Right lobe of liver (tissue), 6 donors: Measurements from ENCODE around the gene COL9A1. TPM values are rescaled to one million over a fixed set of nuclear protein-coding genes. Genes with fewer than 3 reads are reported as not detected.

Experiments
- ATAC-seq, 4 donors: fragments of 200-7000 bp; cut with Tn5 transposase; one replicate each; pipeline ENCODE4 v1.9.1; 2020; ENCODE audit warnings: mild to moderate bottlenecking in 4 of 4, moderate library complexity in 4 of 4
- DNase-seq, 3 donors: peaks; one replicate each; pipeline ENCODE4 v3.0.0-alpha.2; 2020
- H3K27ac ChIP-seq, 3 donors: fragments of 200-600 bp; one replicate each; pipeline ENCODE4 v1.8.0; 2022
- H3K27me3 ChIP-seq, 2 donors: fragments of 200-600 bp; one replicate each; pipeline ENCODE4 v1.8.0; 2022
- H3K36me3 ChIP-seq, 4 donors: fragments of 200-600 bp; sonication (generic) in 1 of 4; one replicate each; pipeline versions ENCODE4 v1.5.1 to v1.8.0; 2017 to 2022; ENCODE audit warnings: control low read depth in 1 of 4
- H3K4me1 ChIP-seq, 4 donors: fragments of 200-600 bp; sonication (generic) in 1 of 4; one replicate each; pipeline versions ENCODE4 v1.5.1 to v1.8.0; 2017 to 2022; ENCODE audit warnings: control low read depth in 1 of 4
- H3K4me3 ChIP-seq, 3 donors: fragments of 200-600 bp; one replicate each; pipeline ENCODE4 v1.8.0; 2022
- H3K9me3 ChIP-seq, 4 donors: fragments of 200-600 bp; sonication (generic) in 1 of 4; one replicate each; pipeline versions ENCODE4 v1.5.1 to v1.8.0; 2017 to 2022; ENCODE audit warnings: control low read depth in 1 of 4
- CTCF ChIP-seq, 4 donors: fragments of 200-600 bp in 3 of 4; fragments of 450-650 bp in 1 of 4; IDR thresholded peaks; one replicate each; pipeline versions ENCODE4 v1.5.1 to v1.8.0; 2016 to 2022; ENCODE audit warnings: antibody characterized with exemption in 4 of 4, mild to moderate bottlenecking in 2 of 4
- POLR2A ChIP-seq: fragments of 450-650 bp; IDR thresholded peaks from one replicate; pipeline ENCODE4 v1.6.1; 2017; ENCODE audit warnings: antibody characterized with exemption, mild to moderate bottlenecking
- WGBS: methylation state at CpG from one replicate; pipeline ENCODE4 v1.1.6; 2018; ENCODE audit warnings: low coverage, low lambda C conversion rate; ENCODE audit not compliant: insufficient coverage; ENCODE audit errors: missing lambda C conversion rate; 5-methylcytosine and 5-hydroxymethylcytosine counted together
- intact Hi-C, 2 donors: fragments of 100-400 bp; cut with DNase I; formaldehyde crosslinking; loops; one replicate each; pipeline versions ENCODE4 v1.11.2 to v1.14.1; 2022
- total RNA-seq, 6 experiments: library from RNA; depleted of rRNA in 2 of 6; stranded (reverse); fragments of >200 nt in 2 of 6; fragmentation: NEBNext Ultra II Directional in 3 of 6; extraction: Animal tissue kit (Norgen Biotek cat#: 25700) in 3 of 6; gene quantifications; one replicate each; pipeline versions ENCODE4 v1.1.0 to v1.2.4, GENCODE V29; 2016 to 2023
- donor health status: DM: no; HTN: yes; CAD: no.
- donor health status: DM: no; HTN: no; CAD: no.
- donor health status: DM: no; HTN: no; CAD: no.
- donor health status: DM: no; HTN: yes; CAD: no.
- donor health status: DM: no; HTN: yes; CAD: no.

Gene COL9A1
- total RNA-seq, 6 experiments from 2014 or later: 0.11 TPM; not detected in 5

GRCh38 chr6:70180183-70180900 is 122.5 kb downstream of the COL9A1 start:
- no peak overlapping the region for H3K27ac ChIP-seq
- ATAC-seq (no peak), DNase-seq (no peak)
- no peaks in the 10 kb centered on the region for H3K36me3 ChIP-seq
- no peaks in the 10 kb centered on the region for H3K27me3 ChIP-seq
- no peak overlapping the region for H3K4me3 ChIP-seq
- TF ChIP-seq CTCF (IDR thresholded peaks at IDR 0.05) (no peak), POLR2A (no peak)
- intact Hi-C loops: no loop called here
- no peaks in the 10 kb centered on the region for H3K4me1 ChIP-seq
- H3K9me3 ChIP-seq: no peaks in the 10 kb centered on the region
- 40% methylated on average over 1 of the region's 2 CpGs for WGBS

DNA sequence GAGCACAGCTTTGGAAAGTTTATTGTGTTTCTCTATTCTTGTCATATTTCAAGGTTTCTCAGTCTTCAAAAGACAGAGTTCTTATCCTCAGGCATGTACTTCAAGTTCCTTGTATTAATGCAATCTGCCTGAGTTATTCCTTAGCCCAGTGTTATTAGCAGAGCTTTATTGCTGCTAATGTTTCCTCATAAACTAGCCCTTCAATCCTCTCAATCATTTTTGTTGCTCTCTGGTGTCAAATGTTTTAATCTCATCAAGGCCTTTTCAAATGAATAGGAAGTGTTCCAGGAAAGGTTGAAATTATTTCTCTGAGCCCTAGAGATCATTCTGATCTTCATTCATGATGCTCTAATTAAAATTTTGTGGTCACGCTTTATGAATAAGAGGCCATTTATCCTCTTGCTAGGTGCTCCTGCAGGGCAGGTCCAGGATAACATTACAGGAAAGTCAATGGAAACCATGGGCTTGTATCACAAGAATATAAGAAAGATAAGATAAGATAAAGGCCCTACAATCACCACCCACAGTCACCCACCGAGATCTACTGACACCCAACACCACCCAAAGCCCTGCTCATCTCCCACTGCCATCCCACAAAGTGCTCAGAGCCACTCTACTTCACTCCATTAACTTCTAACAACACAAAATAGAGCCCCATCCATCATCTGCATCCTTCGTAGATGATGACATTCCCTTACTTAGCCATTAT is 125.9 kb downstream of the COL9A1 start:
- ATAC-seq (no peak), DNase-seq (no peak)
- no peaks in the 10 kb centered on the region for H3K4me1 ChIP-seq

DNA sequence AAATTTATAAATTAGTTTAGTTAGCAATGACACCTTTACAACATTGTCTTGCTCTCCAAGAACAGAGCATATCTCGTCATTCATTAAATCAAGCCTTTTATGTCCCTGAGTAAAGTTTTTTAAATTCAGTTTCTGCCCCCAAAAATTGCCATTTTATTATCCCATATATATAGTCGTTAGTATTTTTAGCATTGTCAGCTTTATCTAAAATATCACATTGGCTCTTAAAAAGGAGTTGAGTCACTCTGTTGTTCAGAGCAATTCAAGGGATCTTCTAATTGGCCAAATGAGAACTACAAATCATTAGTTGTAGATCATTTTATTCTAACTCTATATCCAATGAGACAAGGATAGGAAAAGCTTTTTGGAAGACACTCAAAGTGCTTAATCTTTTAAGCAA is 127.1 kb downstream of the COL9A1 start:
- H3K27ac ChIP-seq: no peak overlapping the region
- no peaks in the 10 kb centered on the region for H3K9me3 ChIP-seq
- no peak for ATAC-seq
- no peaks in the 10 kb centered on the region for H3K4me1 ChIP-seq
- WGBS: 35% methylated on average over 2 of the region's 2 CpGs
- TF ChIP-seq CTCF (IDR thresholded peaks at IDR 0.05): no peak
- no peak for TF ChIP-seq POLR2A
- intact Hi-C loops: no loop called here
- H3K36me3 ChIP-seq: no peaks in the 10 kb centered on the region
- no peaks in the 10 kb centered on the region for H3K27me3 ChIP-seq
- H3K4me3 ChIP-seq: no peak overlapping the region
- no peak for DNase-seq

More for the DNA sequence above, 125.9 kb downstream of the COL9A1 start:
- H3K36me3 ChIP-seq: no peaks in the 10 kb centered on the region
- WGBS: 60% methylated on average over 3 of the region's 3 CpGs
- intact Hi-C loops: no loop called here
- no peaks in the 10 kb centered on the region for H3K9me3 ChIP-seq
- H3K27ac ChIP-seq: no peak overlapping the region
- no peak overlapping the region for H3K4me3 ChIP-seq
- no peaks in the 10 kb centered on the region for H3K27me3 ChIP-seq
- TF ChIP-seq CTCF (IDR thresholded peaks at IDR 0.05) (no peak), POLR2A (no peak)

DNA sequence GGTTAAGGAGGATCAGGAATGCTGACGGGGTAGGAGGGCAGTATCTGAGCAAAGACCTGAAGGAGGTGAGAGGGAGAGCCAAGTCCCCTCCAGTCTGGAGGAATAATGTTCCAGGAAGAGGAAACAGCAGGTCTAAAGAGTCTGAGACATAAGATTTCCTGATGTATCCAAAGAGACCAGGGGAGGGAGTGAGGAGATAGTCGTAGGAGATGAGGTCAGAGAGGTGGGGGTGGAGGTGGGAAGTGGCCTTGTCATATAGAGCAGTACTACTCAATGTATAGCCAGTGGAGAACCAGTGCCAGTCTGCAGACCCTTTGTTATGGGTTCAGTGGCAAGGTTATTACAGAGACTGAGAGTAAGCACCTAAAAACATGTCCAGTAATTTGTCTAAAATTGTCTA is 130.6 kb downstream of the COL9A1 start:
- DNase-seq: no peak
- TF ChIP-seq POLR2A (no peak), CTCF (IDR thresholded peaks at IDR 0.05) (no peak)
- Histone ChIP-seq H3K4me1 (no peaks in the 10 kb centered on the region), H3K9me3 (no peaks in the 10 kb centered on the region), H3K36me3 (no peaks in the 10 kb centered on the region), H3K27me3 (no peaks in the 10 kb centered on the region), H3K27ac (no peak overlapping the region), H3K4me3 (no peak overlapping the region)
- WGBS: 24% methylated on average over 2 of the region's 2 CpGs
- ATAC-seq: no peak
- intact Hi-C loops: no loop called here
